ENCODE measurements around the gene LSAMP. TPM values are rescaled to one million over a fixed set of nuclear protein-coding genes. Genes with fewer than 3 reads are reported as not detected.
A peak's percentile ranks its signal among the peaks of the same experiment; 100 is the strongest.

Gene LSAMP
- total and polyA plus RNA-seq, 9 of the 15 experiments (the other 6 are each of a cell fraction or from before 2014, with no cell fraction given) = 0.09 to 0.11 TPM; not detected in 7

DNA sequence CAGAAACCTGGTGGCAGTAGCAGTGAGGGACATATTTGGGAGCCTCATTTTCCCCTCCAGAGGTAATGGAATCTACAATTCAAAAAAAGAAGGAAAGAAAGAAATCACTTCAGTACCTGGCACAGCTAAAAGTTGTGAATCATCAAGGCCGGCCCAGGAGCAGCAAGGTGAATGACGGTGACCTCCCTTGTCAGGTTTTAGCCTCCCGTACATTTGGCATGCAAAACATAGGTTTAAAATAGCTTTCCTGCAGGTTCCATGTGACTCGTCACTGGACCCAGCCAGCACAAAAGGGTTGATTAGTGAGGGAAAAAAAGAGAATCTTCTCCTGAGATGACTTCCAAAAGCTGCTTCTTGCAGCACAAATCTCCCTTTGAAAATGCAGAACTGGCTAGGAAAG is 394.2 kb downstream of the LSAMP start:
- no peak for FAIRE-seq
- WGBS (ENCODE audit: insufficient coverage, low coverage, missing lambda C conversion rate) = 52% methylated on average over 3 of the region's 4 CpGs
- H3K36me3 ChIP-seq (ENCODE audit: control insufficient read depth, insufficient read depth, low read length) = no peaks in the 10 kb centered on the region
- H3K4me3 ChIP-seq = no peak overlapping the region
- no peaks in the 10 kb centered on the region for H3K9me1 ChIP-seq (ENCODE audit: control insufficient read depth, insufficient read depth, low read length)
- peaks cover 0 to 12% of the 10 kb centered on the region in 2 experiments; a peak in 2 of 5 replicates for H3K4me1 ChIP-seq (replicated peaks in 1 of 2; ENCODE audit: control insufficient read depth in 2 of 2, insufficient read depth in 2 of 2, low read length in 2 of 2)
- TF ChIP-seq HNRNPL (IDR thresholded peaks at IDR 0.05; ENCODE audit: low read depth, low read length) (no peak), NFATC3 (IDR thresholded peaks at IDR 0.05) (no peak), TAF7 (tag; IDR thresholded peaks at IDR 0.05) (no peak), CSDE1 (IDR thresholded peaks at IDR 0.05) (no peak), ZNF224 (CRISPR knock-in tag; IDR thresholded peaks at IDR 0.05) (no peak), KLF6 (CRISPR knock-in tag; IDR thresholded peaks at IDR 0.05; ENCODE audit: borderline replicate concordance) (no peak), PHF20 (IDR thresholded peaks at IDR 0.05; ENCODE audit: partially characterized antibody) (no peak), RFX5 (IDR thresholded peaks at IDR 0.05; ENCODE audit: low read depth, low read length) (no peak), NCOA1 (IDR thresholded peaks at IDR 0.05; ENCODE audit: low read depth) (no peak)
- TF ChIP-seq, protein P1, sequence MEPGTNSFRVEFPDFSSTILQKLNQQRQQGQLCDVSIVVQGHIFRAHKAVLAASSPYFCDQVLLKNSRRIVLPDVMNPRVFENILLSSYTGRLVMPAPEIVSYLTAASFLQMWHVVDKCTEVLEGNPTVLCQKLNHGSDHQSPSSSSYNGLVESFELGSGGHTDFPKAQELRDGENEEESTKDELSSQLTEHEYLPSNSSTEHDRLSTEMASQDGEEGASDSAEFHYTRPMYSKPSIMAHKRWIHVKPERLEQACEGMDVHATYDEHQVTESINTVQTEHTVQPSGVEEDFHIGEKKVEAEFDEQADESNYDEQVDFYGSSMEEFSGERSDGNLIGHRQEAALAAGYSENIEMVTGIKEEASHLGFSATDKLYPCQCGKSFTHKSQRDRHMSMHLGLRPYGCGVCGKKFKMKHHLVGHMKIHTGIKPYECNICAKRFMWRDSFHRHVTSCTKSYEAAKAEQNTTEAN (CRISPR knock-in tag; IDR thresholded peaks at IDR 0.05) = no peak
- TF ChIP-seq, protein P2, sequence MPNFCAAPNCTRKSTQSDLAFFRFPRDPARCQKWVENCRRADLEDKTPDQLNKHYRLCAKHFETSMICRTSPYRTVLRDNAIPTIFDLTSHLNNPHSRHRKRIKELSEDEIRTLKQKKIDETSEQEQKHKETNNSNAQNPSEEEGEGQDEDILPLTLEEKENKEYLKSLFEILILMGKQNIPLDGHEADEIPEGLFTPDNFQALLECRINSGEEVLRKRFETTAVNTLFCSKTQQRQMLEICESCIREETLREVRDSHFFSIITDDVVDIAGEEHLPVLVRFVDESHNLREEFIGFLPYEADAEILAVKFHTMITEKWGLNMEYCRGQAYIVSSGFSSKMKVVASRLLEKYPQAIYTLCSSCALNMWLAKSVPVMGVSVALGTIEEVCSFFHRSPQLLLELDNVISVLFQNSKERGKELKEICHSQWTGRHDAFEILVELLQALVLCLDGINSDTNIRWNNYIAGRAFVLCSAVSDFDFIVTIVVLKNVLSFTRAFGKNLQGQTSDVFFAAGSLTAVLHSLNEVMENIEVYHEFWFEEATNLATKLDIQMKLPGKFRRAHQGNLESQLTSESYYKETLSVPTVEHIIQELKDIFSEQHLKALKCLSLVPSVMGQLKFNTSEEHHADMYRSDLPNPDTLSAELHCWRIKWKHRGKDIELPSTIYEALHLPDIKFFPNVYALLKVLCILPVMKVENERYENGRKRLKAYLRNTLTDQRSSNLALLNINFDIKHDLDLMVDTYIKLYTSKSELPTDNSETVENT (CRISPR knock-in tag; IDR thresholded peaks at IDR 0.05) = no peak
- TF ChIP-seq, protein P3, sequence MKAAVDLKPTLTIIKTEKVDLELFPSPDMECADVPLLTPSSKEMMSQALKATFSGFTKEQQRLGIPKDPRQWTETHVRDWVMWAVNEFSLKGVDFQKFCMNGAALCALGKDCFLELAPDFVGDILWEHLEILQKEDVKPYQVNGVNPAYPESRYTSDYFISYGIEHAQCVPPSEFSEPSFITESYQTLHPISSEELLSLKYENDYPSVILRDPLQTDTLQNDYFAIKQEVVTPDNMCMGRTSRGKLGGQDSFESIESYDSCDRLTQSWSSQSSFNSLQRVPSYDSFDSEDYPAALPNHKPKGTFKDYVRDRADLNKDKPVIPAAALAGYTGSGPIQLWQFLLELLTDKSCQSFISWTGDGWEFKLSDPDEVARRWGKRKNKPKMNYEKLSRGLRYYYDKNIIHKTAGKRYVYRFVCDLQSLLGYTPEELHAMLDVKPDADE (conservative IDR thresholded peaks at IDR 0.05; ENCODE audit: control insufficient read depth, low read depth, low read length) = no peak
- intact Hi-C loops (cut with micrococcal nuclease) (no loop called here), in situ Hi-C loops (cut with MboI) (no loop called here)
- H3K4me2 ChIP-seq (ENCODE audit: insufficient read depth, low read length) = no peak overlapping the region
- BruUV-seq (replicated peaks) = no TSS peak
- no peak overlapping the region for H3K27ac ChIP-seq (ENCODE audit: extremely low read depth, low read depth, low read length)
- CTCF ChIA-PET (ENCODE audit: low intra/inter-chr PET ratio) = no interaction called here
- no peak for ATAC-seq
- H4K20me1 ChIP-seq (replicated peaks; ENCODE audit: control insufficient read depth, insufficient read depth, low read length) = no peaks in the 10 kb centered on the region
- DNase-seq (ENCODE audit: extremely low read depth in 1 of 4, low spot score in 3 of 4) = no peak
- POLR2A ChIA-PET = interaction anchor here (0.5 kb wide), 1 partner anchor 20 kb away, joined by 3 read pairs; no protein-coding TSS in a partner anchor
- H3K9me3 ChIP-seq (replicated peaks; ENCODE audit: control insufficient read depth, insufficient read depth, low read depth, low read length) = no peaks in the 10 kb centered on the region; the same call in 1 of the 2 replicates
- no peaks in the 10 kb centered on the region for H3K27me3 ChIP-seq (ENCODE audit: control insufficient read depth in 2 of 2, insufficient read depth in 2 of 2, low read length in 2 of 2)
- H2AFZ ChIP-seq (ENCODE audit: low read depth, low read length) = peak overlapping the region; percentile 82
- H3K9ac ChIP-seq (ENCODE audit: insufficient read depth in 1 of 2, low read depth in 2 of 2, low read length in 2 of 2) = no peak overlapping the region
- H3K79me2 ChIP-seq (ENCODE audit: control insufficient read depth, insufficient read depth, low read length) = no peaks in the 10 kb centered on the region
